HepG2 (cell line): ENCODE measurements around the gene MRPL14. TPM values are rescaled to one million over a fixed set of nuclear protein-coding genes. Genes with fewer than 3 reads are reported as not detected.
A peak's percentile ranks its signal among the peaks of the same experiment; 100 is the strongest.

ENCODE experiments used
- ASH2L ChIP-seq: fragments of 300-600, 200-600 bp; sonication (generic); IDR thresholded peaks from 2 replicates; pipeline ENCODE4 v1.7.0; 2017; ENCODE audit warnings: low read depth, mild to moderate bottlenecking, moderate library complexity, mixed read lengths, low read length; ENCODE audit not compliant: insufficient read length
- CEBPB ChIP-seq: IDR thresholded peaks from 2 replicates; pipeline ENCODE4 v1.6.1; 2011; ENCODE audit warnings: low read depth, low read length, improper control_type of control experiment, borderline replicate concordance
- GABPA ChIP-seq, 2 experiments: IDR thresholded peaks; 2 replicates each; pipeline ENCODE4 v1.6.1; 2011 to 2016; ENCODE audit warnings: low read depth in 2 of 2, low read length in 1 of 2, missing biosample characterization in 1 of 2, missing genetic modification characterization in 1 of 2
- GTF2F1 ChIP-seq: fragments of 150-350 bp; IDR thresholded peaks from 2 replicates; pipeline ENCODE4 v1.6.1; 2014; ENCODE audit warnings: low read length
- HNF1A ChIP-seq, 2 experiments: sonication (generic) in 1 of 2; formaldehyde crosslinking in 1 of 2; IDR thresholded peaks; 2 replicates each; pipeline versions ENCODE4 v1.4.0 to v1.6.1; 2016 to 2020; ENCODE audit warnings: borderline replicate concordance in 1 of 2, low read depth in 1 of 2, mild to moderate bottlenecking in 1 of 2, missing genetic modification reagents in 1 of 2
- ISL2 ChIP-seq: sonication (generic); formaldehyde crosslinking; IDR thresholded peaks from 2 replicates; pipeline ENCODE4 v1.5.0; 2020; ENCODE audit warnings: missing genetic modification reagents
- KDM5A ChIP-seq: fragments of 200-600 bp; sonication (generic); IDR thresholded peaks from 2 replicates; pipeline ENCODE4 v1.7.0; 2018; ENCODE audit warnings: antibody characterized with exemption, mild to moderate bottlenecking, low read length, borderline replicate concordance
- MEIS1 ChIP-seq: sonication (generic); formaldehyde crosslinking; IDR thresholded peaks from 2 replicates; pipeline ENCODE4 v1.9.0; 2021; ENCODE audit warnings: mild to moderate bottlenecking, missing genetic modification reagents, moderate library complexity, borderline replicate concordance
- NAIF1 ChIP-seq: sonication (generic); formaldehyde crosslinking; IDR thresholded peaks from 2 replicates; pipeline ENCODE4 v1.5.0; 2020; ENCODE audit warnings: mild to moderate bottlenecking, missing genetic modification reagents, borderline replicate concordance
- NFE2L1 ChIP-seq: sonication (generic); formaldehyde crosslinking; IDR thresholded peaks from 2 replicates; pipeline ENCODE4 v1.4.0; 2020; ENCODE audit warnings: missing genetic modification reagents, mild to moderate bottlenecking, borderline replicate concordance
- RARA ChIP-seq: IDR thresholded peaks from 2 replicates; pipeline ENCODE4 v1.6.1; 2016; ENCODE audit warnings: missing genetic modification reagents, missing compliant biosample characterization
- SMARCE1 ChIP-seq: fragments of 450-650 bp; IDR thresholded peaks from 2 replicates; pipeline ENCODE4 v1.6.1; 2017; ENCODE audit warnings: borderline replicate concordance
- TCF7L2 ChIP-seq: IDR thresholded peaks from 2 replicates; pipeline ENCODE4 v1.6.1; 2011; ENCODE audit warnings: mild to moderate bottlenecking, low read depth, low read length, moderate library complexity
- ZKSCAN5 ChIP-seq: sonication (generic); formaldehyde crosslinking; IDR thresholded peaks from 2 replicates; pipeline ENCODE4 v1.5.1; 2020; ENCODE audit warnings: mild to moderate bottlenecking, missing genetic modification reagents
- ZMYM3 ChIP-seq: sonication (generic); formaldehyde crosslinking; IDR thresholded peaks from 2 replicates; pipeline ENCODE4 v1.5.1; 2020; ENCODE audit warnings: mild to moderate bottlenecking, missing genetic modification reagents
- ZMYM4 ChIP-seq: sonication (generic); formaldehyde crosslinking; IDR thresholded peaks from 2 replicates; pipeline ENCODE4 v1.8.1; 2023; ENCODE audit warnings: mild to moderate bottlenecking, missing genetic modification reagents
- ZNF281 ChIP-seq: sonication (generic); formaldehyde crosslinking; IDR thresholded peaks from 2 replicates; pipeline ENCODE4 v1.4.0; 2020; ENCODE audit warnings: missing genetic modification reagents, borderline replicate concordance
- ZNF501 ChIP-seq: sonication (generic); formaldehyde crosslinking; IDR thresholded peaks from 2 replicates; pipeline ENCODE4 v1.5.1; 2020; ENCODE audit warnings: mild to moderate bottlenecking, moderate library complexity, missing genetic modification reagents
- polyA plus RNA-seq, 8 experiments: library from polyadenylated mRNA; depleted of rRNA in 3 of 8; stranded (reverse) in 7 of 8; unstranded in 1 of 8; fragments of >200 nt; fragmentation: Illumina TruSeq in 4 of 8; extraction: Trizol in 4 of 8; gene quantifications; 2 replicates each; pipeline versions ENCODE4 v1.2.1 to v1.2.3, GENCODE V29; 2011 to 2016; ENCODE audit warnings: low read depth in 4 of 8, missing spikeins in 1 of 8, mixed read lengths in 1 of 8; ENCODE audit not compliant: insufficient read depth in 1 of 8
- total RNA-seq, 5 experiments: library from RNA; depleted of rRNA; stranded (reverse); fragments of >200 nt; fragmentation: Illumina TruSeq; extraction: Trizol; gene quantifications; 2 replicates each; pipeline ENCODE4 v1.2.3, GENCODE V29; 2016; ENCODE audit warnings: low read depth in 1 of 5
- TF ChIP-seq, protein P1 (sequence below): sonication (generic); formaldehyde crosslinking; IDR thresholded peaks from 2 replicates; pipeline ENCODE4 v1.4.0; 2020; ENCODE audit warnings: missing genetic modification reagents

MRPL14 gene
- total and polyA plus RNA-seq, 2 of the 13 experiments (the other 11 are each of a cell fraction or from before 2014, with no cell fraction given): 157 to 178 TPM

- peak; percentile 38; the same call in 1 of the 2 replicates for TF ChIP-seq ISL2 (CRISPR knock-in tag)
- no peak for TF ChIP-seq ZKSCAN5 (CRISPR knock-in tag)
- no peak for TF ChIP-seq ZMYM4
- no peak for TF ChIP-seq NFE2L1
- TF ChIP-seq HNF1A (IDR thresholded peaks at IDR 0.05; ENCODE audit: low read depth): no peak
- TF ChIP-seq HNF1A (CRISPR knock-in tag; IDR thresholded peaks at IDR 0.05; ENCODE audit: borderline replicate concordance): no peak
- TF ChIP-seq GTF2F1: no peak
- no peak; the same call in 1 of the 2 replicates for TF ChIP-seq NAIF1
- TF ChIP-seq RARA (CRISPR knock-in tag): peak; percentile 64
- TF ChIP-seq GABPA (IDR thresholded peaks at IDR 0.05; ENCODE audit: low read depth, low read length): no peak
- no peak for TF ChIP-seq GABPA (CRISPR knock-in tag; IDR thresholded peaks at IDR 0.05; ENCODE audit: low read depth)
- TF ChIP-seq, protein P1, sequence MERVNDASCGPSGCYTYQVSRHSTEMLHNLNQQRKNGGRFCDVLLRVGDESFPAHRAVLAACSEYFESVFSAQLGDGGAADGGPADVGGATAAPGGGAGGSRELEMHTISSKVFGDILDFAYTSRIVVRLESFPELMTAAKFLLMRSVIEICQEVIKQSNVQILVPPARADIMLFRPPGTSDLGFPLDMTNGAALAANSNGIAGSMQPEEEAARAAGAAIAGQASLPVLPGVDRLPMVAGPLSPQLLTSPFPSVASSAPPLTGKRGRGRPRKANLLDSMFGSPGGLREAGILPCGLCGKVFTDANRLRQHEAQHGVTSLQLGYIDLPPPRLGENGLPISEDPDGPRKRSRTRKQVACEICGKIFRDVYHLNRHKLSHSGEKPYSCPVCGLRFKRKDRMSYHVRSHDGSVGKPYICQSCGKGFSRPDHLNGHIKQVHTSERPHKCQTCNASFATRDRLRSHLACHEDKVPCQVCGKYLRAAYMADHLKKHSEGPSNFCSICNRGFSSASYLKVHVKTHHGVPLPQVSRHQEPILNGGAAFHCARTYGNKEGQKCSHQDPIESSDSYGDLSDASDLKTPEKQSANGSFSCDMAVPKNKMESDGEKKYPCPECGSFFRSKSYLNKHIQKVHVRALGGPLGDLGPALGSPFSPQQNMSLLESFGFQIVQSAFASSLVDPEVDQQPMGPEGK: peak; percentile 69
- TF ChIP-seq SMARCE1: no peak
- TF ChIP-seq KDM5A: no peak
- TF ChIP-seq ZNF281 (CRISPR knock-in tag): peak; percentile 38; the same call in 1 of the 2 replicates
- TF ChIP-seq MEIS1: no peak
- no peak; the same call in 1 of the 2 replicates for TF ChIP-seq ZMYM3
- TF ChIP-seq CEBPB: no peak
- 0 out of 2 replicates have a peak, but pooled peaks have one; percentile 19 for TF ChIP-seq ZNF501 (CRISPR knock-in tag)
- peak; percentile 53 for TF ChIP-seq ASH2L
- TF ChIP-seq TCF7L2: no peak
Observed at GRCh38 chr6:44076356-44077213, 50.7 kb downstream of the MRPL14 start (continued).
